Activated CD8-positive, alpha-beta memory T cell treated with anti-CD3 and anti-CD28 coated beads for 24 hours (primary cell): ENCODE results near the gene TCTN1.

Source experiments
- DNase-seq: peaks from one replicate; pipeline ENCODE4 v3.0.0-alpha.2; 2020

Gene TCTN1

DNA sequence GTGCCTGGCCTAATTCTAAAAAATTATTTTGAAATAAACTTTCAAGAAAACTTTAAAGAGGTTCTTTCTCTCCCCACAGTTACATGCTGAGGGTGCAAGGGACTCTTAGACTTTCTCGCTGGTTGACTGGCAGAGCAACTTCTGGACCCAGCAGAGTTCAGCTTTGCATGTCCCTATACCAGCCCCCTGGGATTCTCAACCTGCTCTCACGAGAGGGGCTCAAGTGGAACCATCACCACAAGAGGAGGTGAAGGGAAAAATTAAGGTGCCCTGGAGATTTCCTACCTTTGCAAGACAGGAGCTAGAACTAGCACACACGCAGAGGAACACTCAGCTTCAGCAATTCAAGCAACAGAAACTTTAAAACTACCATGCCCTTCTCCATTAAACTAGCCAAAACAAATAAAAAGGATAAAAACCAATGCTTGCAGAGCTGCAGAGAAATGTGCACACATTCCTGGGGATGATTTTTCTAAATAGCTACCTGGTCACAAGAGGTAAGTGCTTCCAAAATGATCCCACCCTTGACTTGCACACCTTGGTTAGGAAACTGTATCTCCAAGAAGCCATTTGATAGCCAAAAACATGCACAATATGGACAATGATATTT lies 72.5 kb downstream of the TCTN1 start:
- DNase-seq: no peak

DNA sequence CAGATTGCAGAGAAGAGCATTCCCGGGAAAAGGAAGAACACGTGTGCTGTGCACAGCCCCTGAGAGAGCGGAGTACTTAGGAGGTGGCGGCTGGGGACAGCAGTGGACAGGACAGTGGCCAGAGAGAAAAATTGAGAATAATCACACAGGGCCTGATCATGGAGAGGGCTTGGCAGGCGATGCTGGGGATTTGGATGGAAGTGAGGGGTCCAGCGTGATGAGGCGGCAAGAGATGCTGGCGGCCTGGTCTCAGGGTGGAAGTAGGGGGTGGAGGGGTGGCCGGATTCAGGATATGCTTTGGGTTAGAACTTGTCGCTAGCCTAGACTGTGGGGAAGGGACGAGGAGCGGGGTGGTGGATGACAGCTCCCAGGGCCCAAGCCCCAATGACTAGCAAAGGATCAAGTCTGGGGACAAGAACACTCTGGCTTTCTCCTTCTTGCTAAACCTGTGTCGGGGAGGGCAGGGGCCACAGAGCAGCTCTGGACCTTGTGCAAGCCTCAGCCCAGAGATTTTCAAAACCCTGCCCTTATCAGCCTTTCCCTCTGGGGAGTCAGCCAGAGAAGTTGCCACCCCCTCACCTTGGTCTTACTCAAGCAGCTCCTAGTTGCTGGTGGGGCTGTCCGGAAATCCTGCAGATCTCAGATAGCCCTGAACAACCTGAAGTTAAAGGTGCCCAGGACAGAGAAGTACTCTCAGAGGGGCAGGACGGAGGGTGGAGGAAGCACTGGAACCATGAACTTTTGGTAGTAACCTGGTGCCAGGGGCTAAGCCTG lies 73.7 kb downstream of the TCTN1 start:
- DNase-seq: no peak

DNA sequence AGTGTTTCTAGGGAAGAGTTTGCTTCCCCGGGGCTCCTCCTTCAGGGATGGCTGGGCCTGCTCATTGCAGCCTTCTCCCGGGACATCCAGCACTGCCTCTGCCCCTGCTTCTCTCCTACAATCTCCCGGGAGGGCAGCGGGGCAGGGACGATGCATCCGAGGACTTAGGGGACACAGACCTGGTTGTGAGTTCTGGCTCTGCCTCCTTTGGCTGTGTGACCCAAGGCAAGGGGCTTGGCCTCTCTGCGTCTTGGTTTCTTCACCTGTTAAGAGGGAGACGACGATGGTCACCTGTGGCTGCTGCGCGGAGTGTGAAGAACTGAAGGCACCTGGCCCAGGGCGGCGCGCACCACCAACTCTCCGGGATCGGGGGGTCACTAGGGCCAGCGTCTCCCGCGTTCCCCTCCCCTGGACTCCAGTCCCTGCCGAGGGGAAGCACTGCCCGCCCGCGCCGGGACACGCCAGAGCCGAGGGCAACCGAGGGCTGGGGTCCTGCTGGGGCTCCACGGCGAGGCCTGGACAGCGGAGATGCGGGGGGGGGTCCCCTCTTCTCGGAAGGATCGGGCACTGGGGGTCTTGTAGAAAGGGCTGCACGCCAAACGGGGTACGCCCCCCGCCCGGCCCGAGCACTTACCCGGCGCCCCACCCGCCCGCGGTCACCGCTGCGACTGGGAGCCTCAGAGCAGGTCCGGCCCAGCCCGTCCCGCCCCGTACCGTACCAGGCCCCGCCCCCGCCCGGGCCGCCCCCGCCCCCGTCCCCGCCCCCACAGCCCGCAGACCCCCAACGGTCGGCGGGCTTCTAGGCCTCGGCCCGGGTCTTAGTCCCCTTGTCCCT lies 74.7 kb downstream of the TCTN1 start, which contains the start of gene HVCN1:
Gene HVCN1 (minus strand): TSS at position 670 of the 835 bp plus-strand sequence. CDS start 5,870 bp downstream, outside the sequence.
- DNase-seq: no peak

DNA sequence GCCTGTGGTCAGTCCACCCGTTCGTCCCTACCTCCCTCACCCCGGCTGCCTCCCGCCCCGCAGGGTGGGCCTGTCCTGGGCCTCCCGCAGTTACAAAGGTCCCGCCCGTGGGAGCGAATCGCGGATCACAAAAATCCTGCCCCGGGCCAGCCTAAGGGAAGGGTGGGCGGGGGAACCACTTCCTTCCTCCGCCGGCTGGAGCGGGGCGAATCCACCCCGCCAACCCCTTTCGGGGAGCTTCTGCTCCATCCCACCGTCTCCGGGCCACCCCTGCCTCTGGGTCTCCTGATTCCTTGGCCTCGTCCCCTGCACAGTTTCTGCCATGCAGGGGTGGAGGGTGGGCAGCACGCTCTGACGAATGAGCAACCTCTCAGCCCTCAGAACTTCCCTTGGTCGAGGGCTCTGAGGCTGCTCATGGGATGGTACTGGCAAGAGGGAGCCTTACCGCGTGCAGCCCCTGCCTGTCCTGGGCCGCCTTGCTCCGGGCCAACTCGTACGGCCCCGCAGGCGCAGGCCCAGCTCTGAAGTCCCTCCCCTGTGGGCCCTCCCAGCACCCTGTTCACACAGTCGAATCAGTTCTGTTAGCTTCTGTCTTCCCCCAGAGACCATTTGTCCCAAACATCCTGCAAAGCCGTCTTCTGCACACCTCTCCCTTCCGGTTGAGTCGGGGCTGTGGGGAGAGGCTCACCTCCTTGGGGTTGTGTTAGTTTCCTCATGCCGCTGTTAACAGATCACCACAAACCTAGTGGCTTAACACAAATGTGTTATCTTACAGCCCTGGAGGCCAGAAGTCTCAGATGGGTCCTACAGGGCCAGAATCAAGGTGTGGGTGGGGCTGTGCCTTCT lies 75.6 kb downstream of the TCTN1 start:
- peak; percentile 84 for DNase-seq

DNA sequence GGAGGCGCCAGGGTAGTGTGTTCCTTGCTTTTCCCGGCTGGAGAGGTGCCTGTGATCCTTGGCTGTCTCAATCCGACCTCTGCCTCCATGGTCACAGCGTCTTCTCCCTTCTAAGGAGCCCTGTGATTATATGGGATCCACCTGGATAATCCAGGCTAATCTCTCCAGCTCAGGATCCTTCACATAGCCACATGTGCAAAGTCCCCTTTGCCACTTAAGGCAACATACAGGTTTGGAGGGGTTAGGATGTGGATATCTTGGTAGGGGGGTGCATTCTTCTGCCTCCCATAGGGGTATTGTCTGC lies 76.2 kb downstream of the TCTN1 start:
- DNase-seq: no peak

DNA sequence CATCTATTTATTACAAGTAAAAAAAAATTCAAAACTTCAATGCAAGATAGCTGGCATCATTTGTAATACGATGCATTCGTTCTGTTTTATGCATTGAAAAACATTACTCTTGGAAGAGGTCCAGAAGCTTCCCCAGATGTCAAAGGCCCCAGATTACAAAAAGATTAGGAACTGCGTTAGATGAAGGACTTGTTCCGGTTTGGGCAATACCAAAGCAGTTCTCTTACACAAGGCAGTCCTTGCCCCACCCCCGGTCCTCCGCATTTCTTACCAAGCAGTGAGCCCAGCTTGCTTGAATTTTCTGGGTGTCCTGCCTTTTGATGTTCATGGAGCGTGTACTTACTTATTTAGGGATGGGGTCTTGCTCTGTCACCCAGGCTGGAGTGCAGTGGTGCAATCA lies 79.8 kb downstream of the TCTN1 start:
- no peak for DNase-seq

DNA sequence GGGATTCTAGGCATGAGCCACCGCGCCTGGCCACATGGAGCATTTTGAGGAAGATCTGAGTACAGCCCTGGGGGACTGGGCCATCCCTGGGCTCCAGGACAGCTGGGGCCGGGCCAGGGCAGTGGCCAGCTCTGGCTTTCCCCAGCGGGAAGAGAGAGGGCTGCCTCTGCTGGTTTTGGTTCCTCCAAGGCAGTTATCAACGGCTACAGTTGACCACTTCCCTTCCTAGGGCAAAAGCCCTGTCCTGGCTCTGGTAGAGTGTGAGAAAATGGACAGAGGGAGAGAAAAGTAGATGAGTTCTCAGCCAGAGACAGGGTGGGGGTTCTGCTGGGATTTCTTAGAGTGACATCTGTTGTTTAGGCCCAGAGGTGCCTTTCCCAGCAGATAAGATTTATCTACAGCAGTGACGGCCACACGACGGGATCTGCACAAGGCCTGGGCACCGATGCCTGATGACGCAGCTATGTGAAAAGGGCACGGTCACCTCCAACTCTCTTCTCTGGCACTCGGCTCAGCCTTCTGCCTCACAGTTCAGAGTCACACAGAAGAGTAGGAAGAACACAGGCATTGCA lies 80.5 kb downstream of the TCTN1 start:
- no peak for DNase-seq

DNA sequence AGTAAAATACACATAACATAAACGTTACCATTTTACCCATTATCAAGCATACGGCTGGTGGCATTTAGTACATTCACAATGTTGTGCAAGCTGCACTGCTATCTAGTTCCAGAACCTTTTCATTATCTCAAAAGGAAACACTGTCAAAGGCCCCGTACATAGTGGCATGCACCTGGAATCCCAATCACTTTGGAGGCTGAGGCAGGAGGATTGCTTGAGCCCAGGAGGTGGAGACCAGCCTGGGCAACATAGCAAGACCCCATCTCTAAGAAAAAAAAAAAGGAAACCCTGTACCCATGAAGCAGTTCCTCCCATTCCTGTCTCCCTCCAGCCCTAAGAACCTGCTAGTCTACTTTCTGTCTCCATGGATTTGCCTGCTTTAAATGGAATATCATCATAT lies 82.4 kb downstream of the TCTN1 start:
- no peak for DNase-seq

DNA sequence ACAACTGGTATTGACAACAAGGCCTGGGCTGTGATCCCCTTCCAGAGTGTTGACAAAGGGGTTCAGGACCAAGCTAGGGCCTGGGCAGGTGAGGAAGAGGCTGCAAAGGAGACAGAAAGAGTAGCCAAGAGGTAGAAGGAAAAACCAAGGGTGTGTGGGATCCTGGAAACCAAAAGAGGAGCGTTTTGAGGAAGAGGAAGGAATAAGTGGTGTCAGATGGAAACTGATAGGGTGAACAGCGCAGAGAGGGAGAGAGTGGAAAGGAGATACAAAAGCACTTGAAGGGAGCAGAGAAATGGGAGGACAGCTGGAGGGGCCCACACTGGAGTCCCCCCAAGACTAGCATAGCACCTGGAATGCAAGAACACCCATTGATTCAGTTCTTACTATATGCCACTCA lies 83.3 kb downstream of the TCTN1 start:
- no peak for DNase-seq

DNA sequence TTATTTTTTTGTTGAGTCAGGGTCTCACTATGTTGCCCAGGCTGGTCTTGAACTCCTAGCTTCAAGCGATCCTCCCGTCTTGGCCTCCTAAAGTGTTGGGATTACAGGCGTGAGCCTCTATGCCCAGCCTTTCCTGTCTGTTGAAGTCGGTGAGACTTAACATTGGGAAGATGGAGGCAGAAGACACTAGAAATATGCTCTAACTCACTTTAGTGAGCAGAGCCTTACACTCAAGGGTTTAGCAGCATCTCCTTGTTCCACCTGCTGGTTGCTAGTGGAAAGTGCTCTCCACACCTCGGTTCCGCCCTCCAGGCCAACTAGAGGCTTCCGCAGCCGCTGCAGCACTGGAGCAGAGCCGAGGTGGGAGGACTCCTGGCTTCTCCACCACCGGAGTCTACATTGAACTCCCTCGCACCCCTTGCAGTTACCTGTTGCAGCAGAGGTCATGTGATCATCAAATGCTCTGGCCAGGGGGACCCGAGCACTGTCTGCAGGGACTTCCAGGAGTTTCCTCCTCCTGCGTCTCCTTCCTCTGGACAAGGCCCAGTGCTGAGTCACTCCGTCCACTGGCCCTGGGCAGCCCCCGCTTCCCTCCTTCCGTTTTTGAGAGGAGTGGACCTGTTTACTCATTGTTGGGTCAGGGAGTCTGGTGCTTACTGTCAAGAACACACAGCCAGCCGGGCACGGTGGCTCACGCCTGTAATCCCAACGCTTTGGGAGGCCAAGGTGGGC lies 84.4 kb downstream of the TCTN1 start:
- peak; percentile 86 for DNase-seq
